K562 (cell line): ENCODE measurements around the gene PDLIM7. TPM values are rescaled to one million over a fixed set of nuclear protein-coding genes. Genes with fewer than 3 reads are reported as not detected.

ENCODE experiments used
- ARID1B ChIP-seq: fragments of 450-650 bp; IDR thresholded peaks from 2 replicates; pipeline ENCODE4 v1.6.1; 2016; ENCODE audit warnings: antibody characterized with exemption, mild to moderate bottlenecking, inconsistent platforms
- CCNT2 ChIP-seq: IDR thresholded peaks from 2 replicates; pipeline ENCODE4 v1.6.1; 2011; ENCODE audit warnings: borderline replicate concordance, low read depth, mild to moderate bottlenecking, moderate library complexity, mixed read lengths, low read length; ENCODE audit not compliant: insufficient read length; ENCODE audit errors: extremely low read depth
- FOXK2 ChIP-seq, 2 experiments: fragments of 450-650 bp; IDR thresholded peaks in 1 of 2; conservative IDR thresholded peaks in 1 of 2; 2 replicates each; pipeline ENCODE4 v1.6.1; 2016; ENCODE audit warnings: low read depth in 2 of 2, mild to moderate bottlenecking in 1 of 2
- HDAC3 ChIP-seq: fragments of 450-650 bp; IDR thresholded peaks from 2 replicates; pipeline ENCODE4 v1.6.1; 2018; ENCODE audit warnings: borderline replicate concordance, mild to moderate bottlenecking, moderate library complexity; ENCODE audit not compliant: partially characterized antibody
- NCOR1 ChIP-seq: fragments of 450-650 bp; IDR thresholded peaks from 2 replicates; pipeline ENCODE4 v1.6.1; 2016; ENCODE audit warnings: mild to moderate bottlenecking, moderate library complexity
- NFIC ChIP-seq: fragments of 450-650 bp; IDR thresholded peaks from 2 replicates; pipeline ENCODE4 v1.6.1; 2017; ENCODE audit warnings: mild to moderate bottlenecking, inconsistent platforms
- NR1H2 ChIP-seq: sonication (generic); formaldehyde crosslinking; IDR thresholded peaks from 2 replicates; pipeline ENCODE4 v1.4.0; 2020; ENCODE audit warnings: mild to moderate bottlenecking, missing genetic modification reagents
- NRF1 ChIP-seq, 2 experiments: fragments of 450-650 bp; IDR thresholded peaks in 1 of 2; conservative IDR thresholded peaks in 1 of 2; 2 replicates each; pipeline ENCODE4 v1.6.1; 2014; ENCODE audit warnings: mild to moderate bottlenecking in 2 of 2
- OTX1 ChIP-seq: fragments of 450-650 bp; formaldehyde crosslinking; IDR thresholded peaks from 2 replicates; pipeline ENCODE4 v1.4.0; 2022; ENCODE audit warnings: mild to moderate bottlenecking
- RBM34 ChIP-seq: fragments of 200-400 bp; formaldehyde crosslinking; IDR thresholded peaks from 2 replicates; pipeline ENCODE4 v1.6.1; 2018; ENCODE audit warnings: low read length, borderline replicate concordance; ENCODE audit not compliant: insufficient read depth
- SP1 ChIP-seq: sonication (generic); formaldehyde crosslinking; IDR thresholded peaks from 2 replicates; pipeline ENCODE4 v1.8.1; 2022; ENCODE audit warnings: mild to moderate bottlenecking, missing genetic modification reagents
- ZNF584 ChIP-seq: fragments of 200-800 bp; sonication (Bioruptor generic); IDR thresholded peaks from 2 replicates; pipeline ENCODE4 v1.6.1; 2016; ENCODE audit warnings: low read depth, mild to moderate bottlenecking, missing genetic modification characterization, missing compliant biosample characterization
- polyA plus RNA-seq, 8 experiments: library from polyadenylated mRNA; depleted of rRNA in 4 of 8; stranded (reverse) in 5 of 8; unstranded in 3 of 8; fragments of >200 nt; fragmentation: Nextera tagmentation in 2 of 8; fragmentation: Illumina TruSeq in 1 of 8; extraction: Ambion mirVana in 2 of 8; extraction: Trizol in 1 of 8; gene quantifications; 2 replicates each; pipeline versions ENCODE4 v1.2.1 to v1.2.3, GENCODE V29; 2011 to 2014; ENCODE audit warnings: inconsistent platforms in 1 of 8, missing spikeins in 1 of 8
- total RNA-seq, 7 experiments: library from RNA; depleted of rRNA in 6 of 7; stranded (reverse); fragments of >200 nt in 6 of 7; fragmentation: Illumina TruSeq in 2 of 7; extraction: Trizol in 2 of 7; gene quantifications; 2 replicates each; pipeline versions ENCODE4 v1.2.1 to v1.2.3, GENCODE V29; 2011 to 2021; ENCODE audit warnings: low replicate concordance in 1 of 7
- TF ChIP-seq, protein P1 (sequence below): fragments of 200-800 bp; sonication (Bioruptor generic); IDR thresholded peaks from 2 replicates; pipeline ENCODE4 v1.6.1; 2016; ENCODE audit warnings: missing genetic modification characterization, missing compliant biosample characterization
- TF ChIP-seq, protein P2 (sequence below): IDR thresholded peaks from 2 replicates; pipeline ENCODE4 v1.6.1; 2016; ENCODE audit warnings: missing genetic modification characterization, missing compliant biosample characterization
- TF ChIP-seq, protein P3 (sequence below), 2 experiments: IDR thresholded peaks; 2 replicates each; pipeline ENCODE4 v1.6.1; 2012; ENCODE audit warnings: improper control_type of control experiment in 2 of 2, low read depth in 2 of 2, low read length in 2 of 2, borderline replicate concordance in 1 of 2

The PDLIM7 gene
- total and polyA plus RNA-seq, 9 of the 15 experiments (the other 6 are each of a cell fraction or from before 2014, with no cell fraction given): 2.1 to 124 (median 32.6) TPM

DNA sequence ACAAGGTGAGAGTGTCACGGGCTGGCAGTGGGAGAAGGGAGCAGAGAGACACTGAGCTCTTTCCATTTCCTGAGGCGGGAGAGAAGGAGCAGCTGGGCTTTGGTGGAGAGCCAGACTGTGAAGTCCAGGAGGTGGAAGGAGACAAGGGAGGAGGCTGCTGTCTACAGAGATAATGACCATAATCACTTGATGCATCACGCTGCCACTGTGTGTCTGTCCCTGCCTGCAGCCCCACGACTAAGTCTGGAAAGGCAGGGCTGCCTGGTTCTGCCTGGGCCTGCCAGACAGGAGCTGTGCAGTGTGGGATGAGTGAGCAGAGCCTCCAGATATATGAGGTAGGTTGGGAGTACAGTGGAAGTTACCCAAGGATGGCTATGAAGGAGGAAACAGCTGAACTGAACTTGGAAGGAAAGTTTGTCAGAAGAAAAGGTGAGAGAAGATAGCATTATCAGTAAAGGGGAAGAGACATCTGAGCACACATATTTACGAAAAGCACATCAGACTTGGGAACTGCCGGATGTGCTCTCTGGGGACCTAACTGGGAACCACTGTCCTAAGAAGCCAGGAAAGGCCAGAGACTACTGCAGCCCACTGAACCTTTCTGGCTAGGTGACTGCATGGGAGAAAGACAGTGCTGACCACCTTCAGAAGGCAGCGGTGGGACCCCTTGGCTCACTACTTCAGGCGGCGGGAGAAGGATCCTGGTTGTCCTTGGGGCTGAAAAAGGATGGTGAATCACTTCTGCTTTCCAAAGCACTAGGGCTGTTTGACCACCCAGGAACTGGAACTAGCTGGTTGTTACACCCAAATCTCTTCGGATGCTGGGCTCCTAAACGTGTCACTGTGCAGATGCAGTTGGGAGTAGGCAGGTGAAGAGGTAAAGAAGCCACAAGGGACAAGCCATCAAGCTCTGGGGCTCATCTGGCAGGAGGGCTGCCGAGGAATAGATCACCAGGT, 32.1 kb upstream of the PDLIM7 start (continued):
- TF ChIP-seq, protein P1, sequence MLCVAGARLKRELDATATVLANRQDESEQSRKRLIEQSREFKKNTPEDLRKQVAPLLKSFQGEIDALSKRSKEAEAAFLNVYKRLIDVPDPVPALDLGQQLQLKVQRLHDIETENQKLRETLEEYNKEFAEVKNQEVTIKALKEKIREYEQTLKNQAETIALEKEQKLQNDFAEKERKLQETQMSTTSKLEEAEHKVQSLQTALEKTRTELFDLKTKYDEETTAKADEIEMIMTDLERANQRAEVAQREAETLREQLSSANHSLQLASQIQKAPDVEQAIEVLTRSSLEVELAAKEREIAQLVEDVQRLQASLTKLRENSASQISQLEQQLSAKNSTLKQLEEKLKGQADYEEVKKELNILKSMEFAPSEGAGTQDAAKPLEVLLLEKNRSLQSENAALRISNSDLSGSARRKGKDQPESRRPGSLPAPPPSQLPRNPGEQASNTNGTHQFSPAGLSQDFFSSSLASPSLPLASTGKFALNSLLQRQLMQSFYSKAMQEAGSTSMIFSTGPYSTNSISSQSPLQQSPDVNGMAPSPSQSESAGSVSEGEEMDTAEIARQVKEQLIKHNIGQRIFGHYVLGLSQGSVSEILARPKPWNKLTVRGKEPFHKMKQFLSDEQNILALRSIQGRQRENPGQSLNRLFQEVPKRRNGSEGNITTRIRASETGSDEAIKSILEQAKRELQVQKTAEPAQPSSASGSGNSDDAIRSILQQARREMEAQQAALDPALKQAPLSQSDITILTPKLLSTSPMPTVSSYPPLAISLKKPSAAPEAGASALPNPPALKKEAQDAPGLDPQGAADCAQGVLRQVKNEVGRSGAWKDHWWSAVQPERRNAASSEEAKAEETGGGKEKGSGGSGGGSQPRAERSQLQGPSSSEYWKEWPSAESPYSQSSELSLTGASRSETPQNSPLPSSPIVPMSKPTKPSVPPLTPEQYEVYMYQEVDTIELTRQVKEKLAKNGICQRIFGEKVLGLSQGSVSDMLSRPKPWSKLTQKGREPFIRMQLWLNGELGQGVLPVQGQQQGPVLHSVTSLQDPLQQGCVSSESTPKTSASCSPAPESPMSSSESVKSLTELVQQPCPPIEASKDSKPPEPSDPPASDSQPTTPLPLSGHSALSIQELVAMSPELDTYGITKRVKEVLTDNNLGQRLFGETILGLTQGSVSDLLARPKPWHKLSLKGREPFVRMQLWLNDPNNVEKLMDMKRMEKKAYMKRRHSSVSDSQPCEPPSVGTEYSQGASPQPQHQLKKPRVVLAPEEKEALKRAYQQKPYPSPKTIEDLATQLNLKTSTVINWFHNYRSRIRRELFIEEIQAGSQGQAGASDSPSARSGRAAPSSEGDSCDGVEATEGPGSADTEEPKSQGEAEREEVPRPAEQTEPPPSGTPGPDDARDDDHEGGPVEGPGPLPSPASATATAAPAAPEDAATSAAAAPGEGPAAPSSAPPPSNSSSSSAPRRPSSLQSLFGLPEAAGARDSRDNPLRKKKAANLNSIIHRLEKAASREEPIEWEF (CRISPR knock-in tag): 0 out of 2 replicates have a peak, but pooled peaks have one; percentile 38
- TF ChIP-seq OTX1 (CRISPR knock-in tag) (no peak), NFIC (peak; percentile 85), NRF1 (conservative IDR thresholded peaks at IDR 0.05 in 1 of 2, IDR thresholded peaks at IDR 0.05 in 1 of 2) (peak; percentile 13 to 19; a peak in 2 of 4 replicates), HDAC3 (peak; percentile 52), NCOR1 (peak; percentile 91), NR1H2 (CRISPR knock-in tag) (no peak), FOXK2 (conservative IDR thresholded peaks at IDR 0.05 in 1 of 2, IDR thresholded peaks at IDR 0.05 in 1 of 2; ENCODE audit: low read depth in 2 of 2) (0 out of 4 replicates have a peak, but pooled peaks of 1 of the 2 experiments have one; percentile 29), ARID1B (peak; percentile 93), CCNT2 (peak; percentile 42), RBM34 (no peak), ZNF584 (CRISPR knock-in tag) (0 out of 2 replicates have a peak, but pooled peaks have one; percentile 39), SP1 (CRISPR knock-in tag) (no peak)
- TF ChIP-seq, protein P2, sequence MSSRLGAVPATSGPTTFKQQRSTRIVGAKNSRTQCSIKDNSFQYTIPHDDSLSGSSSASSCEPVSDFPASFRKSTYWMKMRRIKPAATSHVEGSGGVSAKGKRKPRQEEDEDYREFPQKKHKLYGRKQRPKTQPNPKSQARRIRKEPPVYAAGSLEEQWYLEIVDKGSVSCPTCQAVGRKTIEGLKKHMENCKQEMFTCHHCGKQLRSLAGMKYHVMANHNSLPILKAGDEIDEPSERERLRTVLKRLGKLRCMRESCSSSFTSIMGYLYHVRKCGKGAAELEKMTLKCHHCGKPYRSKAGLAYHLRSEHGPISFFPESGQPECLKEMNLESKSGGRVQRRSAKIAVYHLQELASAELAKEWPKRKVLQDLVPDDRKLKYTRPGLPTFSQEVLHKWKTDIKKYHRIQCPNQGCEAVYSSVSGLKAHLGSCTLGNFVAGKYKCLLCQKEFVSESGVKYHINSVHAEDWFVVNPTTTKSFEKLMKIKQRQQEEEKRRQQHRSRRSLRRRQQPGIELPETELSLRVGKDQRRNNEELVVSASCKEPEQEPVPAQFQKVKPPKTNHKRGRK (tag): no peak
- TF ChIP-seq, protein P3, sequence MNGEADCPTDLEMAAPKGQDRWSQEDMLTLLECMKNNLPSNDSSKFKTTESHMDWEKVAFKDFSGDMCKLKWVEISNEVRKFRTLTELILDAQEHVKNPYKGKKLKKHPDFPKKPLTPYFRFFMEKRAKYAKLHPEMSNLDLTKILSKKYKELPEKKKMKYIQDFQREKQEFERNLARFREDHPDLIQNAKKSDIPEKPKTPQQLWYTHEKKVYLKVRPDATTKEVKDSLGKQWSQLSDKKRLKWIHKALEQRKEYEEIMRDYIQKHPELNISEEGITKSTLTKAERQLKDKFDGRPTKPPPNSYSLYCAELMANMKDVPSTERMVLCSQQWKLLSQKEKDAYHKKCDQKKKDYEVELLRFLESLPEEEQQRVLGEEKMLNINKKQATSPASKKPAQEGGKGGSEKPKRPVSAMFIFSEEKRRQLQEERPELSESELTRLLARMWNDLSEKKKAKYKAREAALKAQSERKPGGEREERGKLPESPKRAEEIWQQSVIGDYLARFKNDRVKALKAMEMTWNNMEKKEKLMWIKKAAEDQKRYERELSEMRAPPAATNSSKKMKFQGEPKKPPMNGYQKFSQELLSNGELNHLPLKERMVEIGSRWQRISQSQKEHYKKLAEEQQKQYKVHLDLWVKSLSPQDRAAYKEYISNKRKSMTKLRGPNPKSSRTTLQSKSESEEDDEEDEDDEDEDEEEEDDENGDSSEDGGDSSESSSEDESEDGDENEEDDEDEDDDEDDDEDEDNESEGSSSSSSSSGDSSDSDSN (IDR thresholded peaks at IDR 0.05; ENCODE audit: borderline replicate concordance in 1 of 2, low read depth in 2 of 2, low read length in 2 of 2): peak in 1 of 2 experiments; percentile 75; a peak in 1 of 4 replicates
